Neutrophil (primary cell): ENCODE data around the gene CLPSL1.
A peak's percentile ranks its signal among the peaks of the same experiment; 100 is the strongest.

Source experiments
- H3K27ac ChIP-seq: fragments of 200-600 bp; sonication (generic); 2 replicates; pipeline ENCODE4 v1.5.1; 2016; ENCODE audit warnings: mild to moderate bottlenecking, moderate library complexity
- H3K27me3 ChIP-seq: fragments of 200-600 bp; sonication (generic); 2 replicates; pipeline ENCODE4 v1.6.0; 2016; ENCODE audit warnings: mild to moderate bottlenecking
- H3K36me3 ChIP-seq: fragments of 200-600 bp; sonication (generic); 2 replicates; pipeline ENCODE4 v1.5.1; 2017
- H3K4me1 ChIP-seq, 2 experiments: fragments of 200-600 bp in 1 of 2; sonication (generic) in 1 of 2; 1 replicate in 1 of 2; 2 replicates in 1 of 2; pipeline versions ENCODE4 v1.5.1 to v1.6.1; 2013 to 2016; ENCODE audit warnings: low read depth in 1 of 2, low read length in 1 of 2, mild to moderate bottlenecking in 1 of 2, moderate library complexity in 1 of 2; ENCODE audit not compliant: control insufficient read depth in 1 of 2, insufficient read depth in 1 of 2
- H3K4me3 ChIP-seq, 2 experiments: fragments of 200-600 bp in 1 of 2; sonication (generic) in 1 of 2; 1 replicate in 1 of 2; 2 replicates in 1 of 2; pipeline ENCODE4 v1.5.1; 2013 to 2016; ENCODE audit warnings: low read depth in 1 of 2, low read length in 1 of 2, mild to moderate bottlenecking in 1 of 2, moderate library complexity in 1 of 2
- H3K9me3 ChIP-seq: fragments of 200-600 bp; sonication (generic); 2 replicates; pipeline ENCODE4 v1.5.1; 2016
- CTCF ChIP-seq: fragments of 200-600 bp; sonication (generic); IDR thresholded peaks from 2 replicates; pipeline ENCODE4 v1.5.1; 2016; ENCODE audit warnings: antibody characterized with exemption

Gene CLPSL1

DNA sequence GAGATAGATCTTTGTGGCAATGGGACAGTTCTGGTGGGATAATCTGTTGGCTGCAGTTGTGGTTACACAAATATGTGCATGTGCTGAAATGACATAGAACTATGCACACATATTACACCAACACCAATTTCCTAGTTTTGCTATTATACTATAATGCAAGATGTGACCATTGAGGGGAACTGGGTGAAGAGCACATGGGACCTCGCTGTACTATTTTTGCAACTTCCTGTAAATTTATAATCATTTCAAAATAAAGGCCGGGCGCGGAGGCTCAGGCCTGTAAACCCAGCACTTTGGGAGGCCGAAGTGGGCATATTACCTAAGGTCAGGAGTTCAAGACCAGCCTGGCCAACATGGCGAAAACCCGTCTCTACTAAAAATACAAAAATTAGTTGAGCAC lies 35.3 kb upstream of the CLPSL1 start:
- H3K36me3 ChIP-seq = no peaks in the 10 kb centered on the region
- no peak for TF ChIP-seq CTCF
- H3K4me1 ChIP-seq = peaks cover 7 to 9% of the 10 kb centered on the region in 2 experiments
- H3K27me3 ChIP-seq = no peaks in the 10 kb centered on the region
- peak overlapping the region; percentile 47 for H3K27ac ChIP-seq
- no peak overlapping the region for H3K4me3 ChIP-seq
- no peaks in the 10 kb centered on the region for H3K9me3 ChIP-seq

DNA sequence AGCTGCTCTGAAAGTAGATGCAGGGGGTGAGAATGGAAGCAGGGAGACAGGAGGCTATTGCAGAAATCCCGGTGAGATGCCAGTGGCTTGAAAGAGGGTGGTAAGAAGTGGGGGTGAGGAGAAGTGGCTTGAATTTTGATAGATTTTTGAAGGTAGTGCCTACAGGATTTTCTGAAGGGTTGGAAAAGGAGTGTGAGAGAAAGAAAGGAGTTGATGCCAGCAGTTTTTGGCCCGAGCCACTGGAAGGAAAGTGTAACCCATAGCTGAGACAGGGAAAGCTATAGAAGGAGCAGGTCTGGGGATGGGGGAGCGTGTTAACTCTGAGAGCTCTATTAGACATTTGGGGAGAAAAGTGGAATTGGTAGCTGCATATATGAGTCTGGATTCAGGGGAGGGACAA lies 34.3 kb upstream of the CLPSL1 start:
- no peaks in the 10 kb centered on the region for H3K27me3 ChIP-seq
- no peaks in the 10 kb centered on the region for H3K9me3 ChIP-seq
- TF ChIP-seq CTCF = no peak
- no peaks in the 10 kb centered on the region for H3K36me3 ChIP-seq
- H3K4me3 ChIP-seq = no peak overlapping the region
- H3K27ac ChIP-seq = no peak overlapping the region
- peaks cover 7 to 9% of the 10 kb centered on the region in 2 experiments for H3K4me1 ChIP-seq

DNA sequence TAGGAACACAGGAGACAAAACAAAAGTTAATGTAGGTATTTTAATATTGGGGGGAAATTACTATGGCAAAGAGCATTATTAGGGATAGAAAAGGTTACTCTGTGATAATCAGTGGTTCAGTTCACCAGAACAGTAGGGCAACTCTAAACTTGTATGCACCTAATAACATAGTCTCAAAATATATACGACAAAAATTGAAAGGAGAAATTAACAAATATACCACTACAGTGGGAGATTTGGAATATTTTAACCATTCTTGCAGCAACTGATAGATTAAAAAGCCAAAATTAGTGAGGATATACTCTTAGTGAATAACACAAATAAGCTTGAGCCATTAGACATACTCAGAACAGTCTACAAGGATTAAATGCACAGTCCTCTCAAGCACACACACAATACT lies 32.9 kb upstream of the CLPSL1 start:
- TF ChIP-seq CTCF = no peak
- H3K27me3 ChIP-seq = no peaks in the 10 kb centered on the region
- peaks cover 7 to 9% of the 10 kb centered on the region in 2 experiments for H3K4me1 ChIP-seq

DNA sequence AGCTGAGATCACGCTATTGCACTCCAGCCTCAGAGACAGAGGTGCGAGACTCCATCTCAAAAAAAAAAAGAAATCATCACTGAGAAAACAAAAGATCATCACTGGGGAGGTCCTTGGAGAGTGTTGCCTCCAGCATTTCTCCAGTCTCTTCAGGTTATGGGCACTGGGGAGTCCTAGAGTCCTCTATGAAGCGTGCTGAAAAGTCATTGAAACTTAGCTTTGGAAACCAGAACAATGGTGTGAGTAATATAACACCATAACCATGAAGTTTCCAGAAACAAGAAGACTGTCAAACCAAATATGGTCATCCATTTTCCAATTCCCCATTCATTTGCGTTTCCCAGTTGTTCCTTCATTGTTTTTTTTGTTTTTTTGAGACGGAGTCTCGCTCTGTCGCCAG lies 30.3 kb upstream of the CLPSL1 start:
- no peaks in the 10 kb centered on the region for H3K9me3 ChIP-seq
- H3K27ac ChIP-seq = no peak overlapping the region
- peaks cover 2 to 3% of the 10 kb centered on the region in 2 experiments for H3K4me1 ChIP-seq
- H3K4me3 ChIP-seq = no peak overlapping the region
- no peaks in the 10 kb centered on the region for H3K36me3 ChIP-seq
- no peaks in the 10 kb centered on the region for H3K27me3 ChIP-seq
- TF ChIP-seq CTCF = no peak

More for the DNA sequence above, 32.9 kb upstream of the CLPSL1 start:
- no peak overlapping the region for H3K4me3 ChIP-seq
- no peaks in the 10 kb centered on the region for H3K36me3 ChIP-seq
- no peak overlapping the region for H3K27ac ChIP-seq
- no peaks in the 10 kb centered on the region for H3K9me3 ChIP-seq

DNA sequence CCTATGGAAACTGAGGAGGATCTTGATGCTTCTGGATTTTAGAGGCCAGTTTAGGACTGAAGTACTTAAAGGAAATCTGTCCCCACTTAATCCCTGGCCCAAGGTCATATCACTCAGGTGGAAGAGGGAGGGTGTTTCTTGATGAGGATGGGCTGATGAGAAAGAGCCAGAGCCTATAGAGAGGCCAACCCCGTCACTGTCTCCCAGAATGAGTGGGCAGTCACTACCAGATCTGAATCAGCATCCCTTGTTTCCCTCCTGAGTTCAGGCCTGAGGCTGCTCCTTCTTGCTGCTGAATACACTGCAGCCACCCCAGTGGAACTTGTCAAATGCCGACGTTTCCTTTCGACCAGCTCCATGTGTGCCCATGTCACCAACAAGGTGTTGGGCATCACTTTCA lies 29.2 kb upstream of the CLPSL1 start:
- Histone ChIP-seq H3K9me3 (no peaks in the 10 kb centered on the region), H3K36me3 (no peaks in the 10 kb centered on the region), H3K4me1 (no peaks in the 10 kb centered on the region), H3K27me3 (no peaks in the 10 kb centered on the region), H3K4me3 (no peak overlapping the region), H3K27ac (no peak overlapping the region)
- TF ChIP-seq CTCF = no peak

DNA sequence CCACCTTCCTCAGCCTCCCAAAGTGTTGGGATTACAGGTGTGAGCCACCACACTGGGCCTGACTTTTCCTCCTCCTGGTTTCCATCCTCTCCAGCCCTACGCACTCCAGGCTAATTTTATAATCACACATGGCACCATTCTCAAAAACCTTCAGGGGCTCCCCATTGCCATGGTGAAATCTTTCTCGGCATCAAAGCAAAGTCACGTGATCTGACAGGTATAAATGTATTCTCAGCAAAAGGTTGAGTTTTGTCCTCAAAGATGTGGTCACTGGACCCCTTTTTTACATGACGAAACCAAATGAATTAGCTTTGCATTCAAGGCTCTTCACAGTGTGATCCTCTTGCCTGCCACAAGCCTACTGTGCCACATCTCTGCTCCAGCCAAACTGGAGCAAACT lies 28.5 kb upstream of the CLPSL1 start:
- no peak for TF ChIP-seq CTCF
- H3K4me1 ChIP-seq = peaks cover 0 to 1% of the 10 kb centered on the region in 2 experiments
- no peak overlapping the region for H3K4me3 ChIP-seq
- H3K27ac ChIP-seq = no peak overlapping the region
- H3K27me3 ChIP-seq = no peaks in the 10 kb centered on the region
- H3K36me3 ChIP-seq = no peaks in the 10 kb centered on the region
- no peaks in the 10 kb centered on the region for H3K9me3 ChIP-seq
